Neural progenitor cell (in vitro differentiated cells): ENCODE results near the gene SNTG2. TPM values are rescaled to one million over a fixed set of nuclear protein-coding genes. Genes with fewer than 3 reads are reported as not detected.

ENCODE experiments used
- DNase-seq: peaks from one replicate; pipeline ENCODE4 v3.0.0-alpha.2; 2016; ENCODE audit warnings: low spot score
- H2AFZ ChIP-seq: fragments of 200-600 bp; sonication (generic); replicated peaks from 2 replicates; pipeline ENCODE4 v1.6.1; 2016; ENCODE audit warnings: antibody characterized with exemption
- H3F3A ChIP-seq: fragments of 200-600 bp; sonication (generic); 2 replicates; pipeline ENCODE4 v1.6.1; 2016; ENCODE audit warnings: antibody characterized with exemption, low read depth
- H3K27ac ChIP-seq: fragments of 200-600 bp; sonication (generic); 2 replicates; pipeline ENCODE4 v1.5.1; 2016; ENCODE audit warnings: mild to moderate bottlenecking
- H3K27me3 ChIP-seq: fragments of 200-600 bp; sonication (generic); 2 replicates; pipeline ENCODE4 v1.6.1; 2016; ENCODE audit warnings: mild to moderate bottlenecking, moderate library complexity
- H3K36me3 ChIP-seq: fragments of 200-600 bp; sonication (generic); 2 replicates; pipeline ENCODE4 v1.5.1; 2016
- H3K4me1 ChIP-seq: fragments of 200-600 bp; sonication (generic); 2 replicates; pipeline ENCODE4 v1.6.1; 2016; ENCODE audit warnings: mixed run types
- H3K4me2 ChIP-seq: fragments of 200-600 bp; sonication (generic); 2 replicates; pipeline ENCODE4 v1.6.1; 2016
- H3K4me3 ChIP-seq: fragments of 200-600 bp; sonication (generic); 2 replicates; pipeline ENCODE4 v1.5.1; 2016
- H3K79me2 ChIP-seq: fragments of 200-600 bp; sonication (generic); 2 replicates; pipeline ENCODE4 v1.6.1; 2016; ENCODE audit warnings: low read depth
- H3K9ac ChIP-seq: fragments of 200-600 bp; sonication (generic); 2 replicates; pipeline ENCODE4 v1.6.1; 2016
- H3K9me3 ChIP-seq: fragments of 200-600 bp; sonication (generic); 2 replicates; pipeline ENCODE4 v1.5.1; 2016; ENCODE audit warnings: low read depth
- H4K20me1 ChIP-seq: fragments of 200-600 bp; sonication (generic); 2 replicates; pipeline ENCODE4 v1.6.1; 2016; ENCODE audit warnings: low read depth
- H3K27ac Mint-ChIP-seq: 3 replicates; pipeline ENCODE4 v1.8.0; 2021; ENCODE audit warnings: mixed read lengths
- H3K27me3 Mint-ChIP-seq: 2 replicates; pipeline ENCODE4 v1.8.0; 2022; ENCODE audit warnings: low read depth, mild to moderate bottlenecking, inconsistent platforms, moderate library complexity, mixed read lengths; ENCODE audit not compliant: insufficient read depth
- H3K36me3 Mint-ChIP-seq: 3 replicates; pipeline ENCODE4 v1.8.0; 2021; ENCODE audit warnings: mixed read lengths
- H3K4me1 Mint-ChIP-seq: 3 replicates; pipeline ENCODE4 v1.8.0; 2021; ENCODE audit warnings: mixed read lengths
- H3K4me3 Mint-ChIP-seq: 3 replicates; pipeline ENCODE4 v1.8.0; 2021; ENCODE audit warnings: mild to moderate bottlenecking, moderate library complexity, mixed read lengths
- H3K9me3 Mint-ChIP-seq: 3 replicates; pipeline ENCODE4 v1.8.0; 2020; ENCODE audit warnings: mixed read lengths
- CTCF ChIP-seq: fragments of 200-600 bp; sonication (generic); IDR thresholded peaks from 2 replicates; pipeline ENCODE4 v1.5.1; 2017; ENCODE audit warnings: antibody characterized with exemption, mild to moderate bottlenecking
- EZH2 ChIP-seq: fragments of 200-600 bp; sonication (generic); IDR thresholded peaks from 2 replicates; pipeline ENCODE4 v1.6.1; 2017; ENCODE audit warnings: antibody characterized with exemption, mild to moderate bottlenecking, moderate library complexity
- EZH2phosphoT487 ChIP-seq: fragments of 200-600 bp; sonication (generic); IDR thresholded peaks from 2 replicates; pipeline ENCODE4 v1.6.1; 2017; ENCODE audit warnings: antibody characterized with exemption
- total RNA-seq: library from RNA; depleted of rRNA; stranded (reverse); fragments of >200 nt; gene quantifications from 2 replicates; pipeline ENCODE4 v1.2.3, GENCODE V29; 2015; ENCODE audit warnings: low replicate concordance

SNTG2 gene
- total RNA-seq, 1 donor from 2014 or later = 1.1 TPM

GRCh38 chr2:915979-916378 lies 34.7 kb upstream of the SNTG2 start:
- no peaks in the 10 kb centered on the region for H3K27me3 ChIP-seq
- TF ChIP-seq CTCF (no peak), EZH2phosphoT487 (no peak), EZH2 (no peak)
- no peaks in the 10 kb centered on the region for H3K4me1 Mint-ChIP-seq

DNA sequence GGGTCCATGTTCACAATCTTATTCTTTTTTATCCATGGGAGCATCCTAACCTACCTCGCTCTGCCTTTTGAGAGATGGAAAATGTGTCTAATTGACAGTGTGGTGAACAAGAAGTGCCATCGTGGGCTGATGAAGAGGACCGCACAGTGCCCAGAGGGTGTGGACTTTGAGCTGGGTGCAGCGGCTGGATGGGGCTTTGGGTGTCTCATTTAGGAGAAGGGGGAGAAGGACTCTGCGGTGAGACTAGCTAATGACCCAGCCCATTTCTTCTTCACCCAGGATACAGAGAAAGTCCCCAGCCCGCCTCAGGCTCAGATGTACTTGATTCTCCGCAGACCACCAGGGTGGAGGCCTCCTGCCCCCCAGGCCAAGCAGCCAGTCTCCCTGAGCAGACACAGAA lies 33.7 kb upstream of the SNTG2 start:
- Histone ChIP-seq H3K9me3 (no peaks in the 10 kb centered on the region), H3K9ac (no peak overlapping the region), H3K79me2 (no peaks in the 10 kb centered on the region), H3F3A (no peaks in the 10 kb centered on the region), H3K27me3 (no peaks in the 10 kb centered on the region), H3K36me3 (no peaks in the 10 kb centered on the region), H3K27ac (no peak overlapping the region), H4K20me1 (no peaks in the 10 kb centered on the region), H3K4me2 (no peak overlapping the region), H3K4me1 (no peaks in the 10 kb centered on the region), H2AFZ (no peak overlapping the region), H3K4me3 (no peak overlapping the region)
- Mint-ChIP-seq H3K9me3 (no peaks in the 10 kb centered on the region), H3K36me3 (no peaks in the 10 kb centered on the region), H3K4me1 (no peaks in the 10 kb centered on the region), H3K27ac (no peak overlapping the region), H3K4me3 (no peak overlapping the region), H3K27me3 (no peaks in the 10 kb centered on the region)
- DNase-seq = no peak
- no peak for TF ChIP-seq EZH2
- TF ChIP-seq EZH2phosphoT487 = no peak
- no peak for TF ChIP-seq CTCF

More at GRCh38 chr2:915979-916378, 34.7 kb upstream of the SNTG2 start:
- no peak overlapping the region for H3K9ac ChIP-seq
- no peak overlapping the region for H3K27ac ChIP-seq
- no peak overlapping the region for H2AFZ ChIP-seq
- no peaks in the 10 kb centered on the region for H4K20me1 ChIP-seq
- DNase-seq = no peak
- H3F3A ChIP-seq = no peaks in the 10 kb centered on the region
- no peaks in the 10 kb centered on the region for H3K79me2 ChIP-seq
- Mint-ChIP-seq H3K27me3 (no peaks in the 10 kb centered on the region), H3K4me3 (no peak overlapping the region), H3K36me3 (no peaks in the 10 kb centered on the region), H3K27ac (no peak overlapping the region), H3K9me3 (no peaks in the 10 kb centered on the region)
- no peaks in the 10 kb centered on the region for H3K36me3 ChIP-seq
- H3K4me1 ChIP-seq = no peaks in the 10 kb centered on the region
- H3K4me2 ChIP-seq = no peak overlapping the region
- H3K9me3 ChIP-seq = no peaks in the 10 kb centered on the region
- H3K4me3 ChIP-seq = no peak overlapping the region

- no peaks in the 10 kb centered on the region for H3F3A ChIP-seq
- no peaks in the 10 kb centered on the region for H4K20me1 ChIP-seq
- no peaks in the 10 kb centered on the region for H3K36me3 Mint-ChIP-seq
- H3K79me2 ChIP-seq = no peaks in the 10 kb centered on the region
- no peak for DNase-seq
- H3K4me3 Mint-ChIP-seq = no peak overlapping the region
- H3K4me1 ChIP-seq = no peaks in the 10 kb centered on the region
- H3K4me3 ChIP-seq = no peak overlapping the region
- no peak overlapping the region for H3K27ac Mint-ChIP-seq
- no peaks in the 10 kb centered on the region for H3K9me3 Mint-ChIP-seq
- no peaks in the 10 kb centered on the region for H3K36me3 ChIP-seq
- no peaks in the 10 kb centered on the region for H3K27me3 ChIP-seq
- no peak overlapping the region for H3K27ac ChIP-seq
- peaks cover under 1% of the 10 kb centered on the region for H3K27me3 Mint-ChIP-seq
- TF ChIP-seq CTCF = no peak
- no peak for TF ChIP-seq EZH2phosphoT487
- no peak for TF ChIP-seq EZH2
- no peaks in the 10 kb centered on the region for H3K9me3 ChIP-seq
- no peak overlapping the region for H3K4me2 ChIP-seq
- H3K9ac ChIP-seq = no peak overlapping the region
- no peaks in the 10 kb centered on the region for H3K4me1 Mint-ChIP-seq
- no peak overlapping the region for H2AFZ ChIP-seq
Observed at GRCh38 chr2:919672-920071, 31.0 kb upstream of the SNTG2 start.
